GM18873 (cell line): Measurements from ENCODE around the gene CFAP70.
"Not testable (repeated sequence)": the region's sequence is repeated elsewhere in the genome, so short reads cannot be mapped to it uniquely, and the experiment has no call there.

Experiments
- ATAC-seq: cut with Tn5 transposase; IDR thresholded peaks from one replicate; pipeline ENCODE4 v1.9.1; 2021; ENCODE audit warnings: mild to moderate bottlenecking, moderate library complexity, moderate number of reproducible peaks; ENCODE audit not compliant: unreplicated experiment, low FRiP score

CFAP70 gene

GRCh38 chr10:73358331-73359279, at the start of gene CFAP70:
Gene CFAP70 (minus strand): TSS chr10:73358864. CDS start chr10:73354796, 4,068 bp downstream.
- peak; percentile 85 for ATAC-seq

DNA sequence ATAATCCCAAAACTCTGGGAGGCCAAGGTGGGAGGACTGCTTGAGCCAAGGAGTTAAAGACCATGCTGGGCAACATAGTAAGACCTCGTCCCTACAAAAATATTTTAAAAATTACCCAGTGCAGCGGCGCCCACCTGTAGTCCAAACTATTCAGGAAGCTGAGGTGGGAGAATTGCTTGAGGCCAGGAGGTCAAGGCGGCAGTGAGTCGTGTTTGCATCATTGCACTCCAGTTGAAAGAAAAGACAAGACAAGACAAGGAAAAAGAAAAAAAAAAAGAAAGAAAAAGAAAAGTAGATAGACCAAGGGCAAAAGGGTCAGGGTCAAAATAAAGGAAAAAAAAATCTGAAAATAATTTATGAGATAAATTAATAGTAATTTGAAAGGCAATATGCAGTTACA, 49.4 kb upstream of the CFAP70 start:
- ATAC-seq = no peak

GRCh38 chr10:73407495-73407894, 48.8 kb upstream of the CFAP70 start:
- ATAC-seq = no peak

DNA sequence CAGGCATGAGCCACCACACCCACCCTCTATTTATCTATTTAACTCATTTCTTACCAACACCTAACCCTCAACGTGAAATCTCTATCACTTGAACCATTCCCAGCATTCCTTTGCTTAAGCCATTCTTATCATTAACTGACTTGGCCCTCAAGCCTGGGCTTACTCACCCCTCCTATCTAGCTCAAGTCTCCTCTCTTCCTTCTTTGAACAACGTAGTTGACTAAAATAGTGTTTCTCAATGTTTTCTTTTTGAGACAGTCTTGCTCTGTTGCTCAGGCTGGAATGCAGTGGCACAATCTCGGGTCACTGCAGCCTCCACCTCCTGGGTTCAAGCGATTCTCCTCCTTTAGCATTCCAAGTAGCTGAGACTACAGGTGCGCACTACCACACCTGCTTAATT, 48.2 kb upstream of the CFAP70 start:
- ATAC-seq = no peak

- no peak for ATAC-seq
These were observed 46.9 kb upstream of the CFAP70 start for GRCh38 chr10:73405556-73405955.

DNA sequence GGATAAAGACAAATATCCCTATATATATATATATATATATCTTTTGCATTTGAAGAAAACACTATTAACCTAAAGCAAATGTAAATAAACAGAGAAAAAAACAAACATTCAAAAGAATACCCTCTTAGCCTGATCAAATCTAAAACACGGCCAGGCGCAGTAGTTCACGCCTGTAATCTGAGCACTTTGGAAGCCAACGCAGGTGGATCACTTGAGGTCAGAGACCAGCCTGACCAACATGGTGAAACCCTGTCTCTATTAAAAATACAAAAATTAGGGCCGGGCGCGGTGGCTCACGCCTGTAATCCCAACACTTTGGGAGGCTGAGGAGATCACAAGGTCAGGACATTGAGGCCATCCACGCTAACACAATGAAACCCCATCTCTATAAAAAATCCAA, 46.0 kb upstream of the CFAP70 start:
- no peak for ATAC-seq

DNA sequence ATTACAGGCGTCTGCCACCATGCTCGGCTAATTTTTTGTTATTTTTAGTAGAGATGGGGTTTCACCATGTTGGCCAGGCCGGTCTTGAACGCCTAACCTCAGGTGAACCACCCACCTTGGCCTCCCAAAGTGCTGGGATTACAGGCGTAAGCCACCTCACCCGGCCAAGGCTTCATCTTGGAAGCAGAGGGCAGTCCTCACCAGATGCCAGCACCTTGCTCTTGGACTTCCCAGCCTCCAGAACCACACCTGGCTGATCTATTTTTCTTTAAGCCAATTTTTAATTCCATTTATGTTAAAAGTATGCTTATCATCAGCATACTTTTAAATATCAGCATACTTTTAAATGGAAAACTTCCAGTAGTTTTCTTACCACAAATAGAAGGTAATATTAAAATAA, 43.0 kb upstream of the CFAP70 start:
- no peak for ATAC-seq

DNA sequence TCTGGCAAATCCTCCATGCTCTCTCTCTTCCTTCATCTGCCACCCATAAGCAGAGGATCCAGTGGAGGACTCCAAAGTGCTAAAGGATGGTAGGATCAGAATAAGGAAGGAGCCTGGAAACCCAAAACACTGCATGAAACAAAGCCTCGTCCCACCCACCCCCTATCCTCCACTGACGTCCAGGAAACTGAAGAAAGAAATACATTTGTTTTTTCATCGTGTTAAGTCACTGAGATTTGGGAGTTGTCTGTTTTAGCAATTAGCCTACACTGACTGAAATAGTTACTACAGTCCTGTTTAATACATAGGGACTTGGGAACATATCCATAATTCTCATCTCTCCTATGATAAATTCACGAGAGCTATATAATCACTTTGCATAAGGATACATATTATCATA, 40.4 kb upstream of the CFAP70 start:
- ATAC-seq = no peak

GRCh38 chr10:73398024-73398423, 39.4 kb upstream of the CFAP70 start:
- ATAC-seq = no peak

DNA sequence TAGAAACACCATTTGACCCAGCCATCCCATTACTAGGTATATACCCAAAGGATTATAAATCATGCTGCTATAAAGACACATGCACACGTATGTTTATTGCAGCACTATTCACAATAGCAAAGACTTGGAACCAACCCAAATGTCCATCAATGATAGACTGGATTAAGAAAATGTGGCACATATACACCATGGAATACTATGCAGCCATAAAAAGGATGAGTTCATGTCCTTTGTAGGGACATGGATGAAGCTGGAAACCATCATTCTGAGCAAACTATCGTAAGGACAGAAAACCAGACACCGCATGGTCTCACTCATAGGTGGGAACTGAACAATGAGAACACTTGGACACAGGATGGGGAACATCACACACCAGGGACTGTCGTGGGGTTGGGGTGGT, 35.7 kb upstream of the CFAP70 start:
- not testable (repeated sequence) for ATAC-seq

GRCh38 chr10:73388228-73388627, 29.6 kb upstream of the CFAP70 start:
- ATAC-seq = no peak

DNA sequence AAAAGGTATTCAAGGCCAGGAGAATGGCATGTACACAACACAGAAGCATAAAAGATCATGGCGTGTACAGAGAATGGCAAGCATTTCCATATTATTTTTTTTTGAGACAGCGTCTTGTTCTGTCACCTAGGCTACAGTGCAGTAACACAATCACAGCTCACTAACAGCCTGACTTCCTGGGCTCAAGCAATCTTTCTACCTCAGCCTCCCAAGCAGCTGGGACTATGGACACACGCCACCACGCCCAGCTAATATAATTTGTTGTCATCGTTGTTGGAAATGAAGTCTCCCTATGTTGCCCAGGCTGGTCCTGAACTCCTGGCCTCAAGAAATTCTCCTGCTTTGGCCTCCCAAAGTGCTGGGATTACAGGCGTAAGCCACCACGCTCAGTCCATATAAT, 27.9 kb upstream of the CFAP70 start:
- ATAC-seq = no peak

- no peak for ATAC-seq
These were observed 20.5 kb upstream of the CFAP70 start for GRCh38 chr10:73379064-73379748.

GRCh38 chr10:73376679-73377078, 18.0 kb upstream of the CFAP70 start:
- ATAC-seq = no peak

GRCh38 chr10:73368238-73368637, 9.6 kb upstream of the CFAP70 start:
- no peak for ATAC-seq

GRCh38 chr10:73366381-73367298, 8.0 kb upstream of the CFAP70 start:
- no peak for ATAC-seq

- ATAC-seq = no peak
These were observed 6.3 kb upstream of the CFAP70 start for GRCh38 chr10:73364964-73365363.

DNA sequence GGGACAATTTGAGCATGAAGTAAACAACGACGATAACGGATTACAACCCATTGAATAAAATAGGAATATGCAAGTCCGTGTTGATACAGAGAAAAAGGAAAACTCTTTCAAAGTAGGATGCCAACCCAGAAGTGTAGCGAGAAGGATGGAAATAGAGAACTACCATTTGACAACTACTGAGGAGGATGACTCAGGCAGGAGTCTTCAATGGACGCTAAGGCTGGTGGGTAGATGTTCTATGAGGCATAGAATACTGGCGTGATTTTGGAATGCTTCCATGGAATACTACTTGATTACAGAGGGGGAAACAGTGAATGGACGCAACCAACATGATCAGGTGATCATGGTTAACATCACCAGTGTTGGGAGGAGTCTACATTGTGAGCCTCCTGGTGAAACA, 828 bp upstream of the CFAP70 start:
- no peak for ATAC-seq

- no peak for ATAC-seq
These were observed 843 bp downstream of the CFAP70 start for GRCh38 chr10:73357821-73358220.

- no peak for ATAC-seq
These were observed 1.5 kb downstream of the CFAP70 start for GRCh38 chr10:73357166-73357565.

GRCh38 chr10:73344269-73344668, 14.4 kb downstream of the CFAP70 start:
- no peak for ATAC-seq
